HG03565 (cell line): ENCODE data around the gene RHBDL1.
"Not testable (repeated sequence)": the region's sequence is repeated elsewhere in the genome, so short reads cannot be mapped to it uniquely, and the experiment has no call there.

Source experiments
- ATAC-seq: cut with Tn5 transposase; IDR thresholded peaks from one replicate; pipeline ENCODE4 v1.9.1; 2021; ENCODE audit warnings: mild to moderate bottlenecking, moderate library complexity; ENCODE audit not compliant: unreplicated experiment

Gene RHBDL1

DNA sequence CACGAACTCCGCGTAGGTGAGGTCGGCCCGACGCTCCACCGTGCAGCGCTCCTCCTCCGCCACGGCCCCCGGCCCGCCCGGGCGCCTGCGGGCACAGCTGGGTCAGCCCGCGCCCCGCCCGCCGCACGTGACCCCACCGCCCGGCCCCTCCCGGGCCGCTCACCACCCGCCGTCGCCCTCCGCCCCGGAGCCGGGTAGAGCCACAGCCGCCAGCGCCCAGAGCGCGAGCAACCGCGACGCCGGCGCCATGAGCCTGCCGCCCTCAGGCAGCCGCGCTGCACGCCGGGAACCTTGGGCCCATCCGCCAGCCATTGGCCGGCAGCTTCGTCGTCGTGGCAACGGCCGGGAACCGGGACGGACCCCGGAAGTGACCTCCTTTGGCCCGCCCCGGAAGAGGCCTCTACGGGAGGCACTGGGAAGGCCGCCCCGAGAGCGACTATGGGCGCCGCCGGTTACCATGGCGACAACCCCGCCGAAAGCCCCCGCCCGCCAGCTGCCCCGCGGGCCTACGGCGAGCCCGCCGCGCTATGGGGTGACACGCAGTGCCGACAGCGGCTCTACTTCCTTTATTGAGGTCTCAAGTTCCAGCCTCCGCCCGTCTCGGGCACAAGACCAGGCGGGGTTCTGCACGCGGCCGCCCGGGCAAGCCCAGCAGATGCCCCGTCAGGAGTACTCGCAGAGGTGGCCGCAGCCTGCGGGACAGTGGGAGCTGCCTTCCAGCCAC is 8.8 kb downstream of the RHBDL1 start, which contains the start of gene JMJD8:
Gene JMJD8 (minus strand): TSS at position 264 of the 724 bp plus-strand sequence. CDS start 15 bp downstream, at position 249.
- ATAC-seq: peak; percentile 61

DNA sequence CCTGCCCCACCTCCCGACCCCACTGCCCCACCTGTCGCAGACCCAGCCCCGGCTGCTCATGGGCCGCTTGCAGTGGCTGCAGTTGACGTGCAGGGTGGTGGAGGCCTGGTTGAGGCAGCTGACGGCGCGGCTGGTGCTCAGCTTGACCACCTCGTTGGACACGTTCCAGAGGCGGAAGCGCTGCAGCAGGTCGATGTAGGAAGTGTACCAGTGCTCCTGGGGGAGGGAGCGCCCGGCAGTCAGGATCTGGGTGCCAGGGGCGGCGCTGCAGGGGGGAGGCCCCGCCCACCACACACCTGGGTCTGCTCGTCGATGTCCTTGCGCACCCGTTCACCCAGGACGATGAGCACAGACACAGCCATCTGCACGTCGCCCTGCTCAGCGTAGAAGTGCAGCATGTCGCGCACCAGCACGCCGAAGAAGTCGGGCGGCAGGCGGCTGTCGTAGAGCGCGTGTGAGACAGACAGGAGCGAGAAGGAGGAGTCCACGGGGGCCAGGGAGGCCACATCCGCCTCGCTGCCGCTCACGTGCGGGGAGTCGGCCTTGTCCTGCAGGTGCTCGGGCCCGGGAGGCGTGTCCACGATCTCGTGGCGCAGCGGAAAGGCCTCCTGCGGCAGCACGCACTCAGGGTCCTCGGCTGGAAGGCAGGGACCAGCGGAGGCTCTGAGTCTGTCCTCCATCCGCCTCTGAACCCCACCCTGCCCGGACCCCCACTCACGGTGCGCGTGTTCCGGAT is 9.7 kb downstream of the RHBDL1 start:
- no peak for ATAC-seq

DNA sequence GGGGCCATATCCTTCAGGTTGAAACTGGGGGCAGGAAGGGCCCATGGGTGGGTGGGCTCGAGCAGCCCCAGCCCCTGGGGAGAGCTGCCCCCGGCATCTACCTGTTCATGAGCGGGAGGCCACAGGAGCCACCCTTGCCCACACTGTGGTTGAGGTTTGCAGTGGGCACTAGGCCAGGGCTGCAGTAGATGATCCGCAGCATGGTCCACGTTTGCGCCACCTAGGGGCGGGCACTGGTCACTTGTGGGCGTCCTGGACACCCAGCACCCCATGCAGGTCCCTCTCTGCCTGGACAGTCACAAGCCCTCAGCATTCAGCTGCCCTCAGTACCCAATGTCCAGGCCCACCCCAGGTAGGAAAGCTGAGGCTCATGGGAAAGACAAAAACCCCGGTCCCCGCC is 10.5 kb downstream of the RHBDL1 start:
- ATAC-seq: no peak

DNA sequence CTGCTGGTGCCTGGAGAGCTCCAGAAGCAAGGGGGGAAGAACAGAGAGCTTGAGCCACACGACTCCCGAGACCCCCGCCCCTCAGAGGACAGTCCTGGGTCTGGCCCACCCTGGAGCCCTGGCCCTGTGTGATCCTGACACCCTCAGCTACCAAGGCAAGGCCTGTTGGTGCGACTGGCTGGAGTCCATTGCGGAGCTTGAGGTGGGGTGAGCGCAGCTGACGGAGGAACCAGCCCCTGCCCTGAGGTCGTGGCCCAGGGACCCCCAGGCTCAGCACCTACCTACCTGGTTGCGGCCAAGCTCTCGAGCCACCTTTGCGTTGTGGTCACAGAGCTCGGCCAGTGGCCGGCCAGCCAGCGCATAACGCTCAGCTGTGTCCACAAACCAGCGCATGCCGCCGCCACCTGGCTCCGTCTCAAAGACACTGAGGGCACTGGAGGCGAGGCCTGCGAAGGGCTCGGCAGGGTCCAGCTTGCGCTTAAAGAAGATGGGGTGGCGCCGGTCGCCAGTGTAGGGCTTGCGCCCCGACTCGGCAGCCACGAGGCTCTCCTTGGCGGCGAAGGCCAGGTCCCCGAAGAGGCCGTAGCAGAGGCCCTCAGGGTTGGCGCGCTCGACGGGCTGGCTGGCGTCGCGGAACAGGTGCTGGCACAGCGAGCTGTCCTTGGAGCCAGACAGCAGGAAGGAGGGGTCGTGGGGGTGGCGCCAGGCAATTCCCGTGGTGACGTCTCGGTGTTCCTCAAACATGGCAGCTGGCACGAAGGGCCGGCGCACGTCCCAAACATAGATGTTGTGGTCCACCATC is 11.2 kb downstream of the RHBDL1 start:
- no peak for ATAC-seq

DNA sequence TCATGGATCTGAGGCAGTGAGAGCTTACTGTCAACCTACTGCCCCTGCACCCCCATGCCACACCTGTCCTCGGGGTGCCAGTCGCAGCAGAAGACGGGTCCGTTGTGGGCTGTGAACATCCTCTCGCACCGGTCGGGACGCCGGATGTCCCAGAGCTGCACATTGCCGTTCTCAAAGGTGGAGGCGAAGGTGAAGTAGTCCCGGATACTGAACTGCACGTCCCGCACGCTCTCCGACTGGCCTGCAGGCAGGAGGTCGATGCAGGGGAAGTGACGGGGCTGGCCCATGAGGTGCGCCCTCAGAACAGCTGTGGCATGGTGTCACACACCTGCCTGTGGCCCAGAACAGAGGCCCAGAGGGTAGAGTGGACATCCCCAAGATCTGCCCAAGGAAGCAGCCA is 12.0 kb downstream of the RHBDL1 start:
- ATAC-seq: no peak

DNA sequence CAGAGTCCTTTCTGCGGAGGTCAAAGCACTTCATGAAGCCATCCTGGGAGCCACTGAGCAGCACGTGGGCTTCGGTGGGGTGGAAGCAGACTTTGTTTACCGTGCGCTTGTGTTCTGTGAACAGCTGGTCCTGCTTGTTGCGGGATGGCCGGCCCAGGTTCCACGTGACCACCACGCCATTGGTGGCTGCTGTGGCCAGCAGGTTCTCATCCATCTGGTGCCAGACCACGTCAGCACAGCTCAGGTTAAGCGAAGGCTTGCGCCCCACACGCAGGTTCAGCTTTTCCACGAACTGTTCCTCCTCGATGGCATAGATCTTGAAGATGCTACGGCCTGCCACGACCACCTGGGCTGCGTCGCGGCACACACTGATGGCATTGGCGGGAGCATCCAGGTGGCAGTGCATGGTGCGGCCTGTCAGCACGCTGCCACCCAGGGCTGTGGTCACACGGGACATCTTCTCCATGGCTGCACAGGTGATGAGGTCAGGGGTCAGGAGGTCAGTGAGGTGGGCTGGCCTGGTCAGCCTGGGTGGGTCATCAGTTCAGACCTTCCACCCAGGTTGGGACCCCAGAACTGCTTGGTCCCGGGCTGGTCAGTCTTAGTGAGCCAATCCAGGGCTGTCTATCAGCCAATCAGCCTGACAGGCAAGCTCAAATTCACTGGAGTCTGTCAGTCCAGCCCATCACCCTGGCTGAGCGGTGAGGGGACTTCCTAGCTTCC is 13.9 kb downstream of the RHBDL1 start:
- no peak for ATAC-seq

DNA sequence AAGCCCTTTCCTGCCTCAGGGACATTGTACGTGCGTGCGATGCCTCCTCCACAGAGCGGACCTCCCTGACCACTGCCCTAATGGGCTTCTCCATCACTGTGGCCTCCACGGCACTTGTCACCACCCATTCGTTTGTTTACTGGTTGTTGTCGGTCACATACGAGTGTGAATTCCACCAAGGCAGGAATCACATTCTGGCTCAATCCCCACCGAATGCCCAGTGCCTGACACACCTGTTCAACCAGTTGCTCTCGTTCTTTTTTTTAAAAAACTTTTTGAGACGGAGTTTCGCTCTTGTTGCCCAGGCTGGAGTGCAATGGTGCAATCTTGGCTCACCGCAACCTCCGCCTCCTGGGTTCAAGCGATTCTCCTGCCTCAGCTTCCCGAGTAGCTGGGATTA is 15.8 kb downstream of the RHBDL1 start:
- not testable (repeated sequence) for ATAC-seq

DNA sequence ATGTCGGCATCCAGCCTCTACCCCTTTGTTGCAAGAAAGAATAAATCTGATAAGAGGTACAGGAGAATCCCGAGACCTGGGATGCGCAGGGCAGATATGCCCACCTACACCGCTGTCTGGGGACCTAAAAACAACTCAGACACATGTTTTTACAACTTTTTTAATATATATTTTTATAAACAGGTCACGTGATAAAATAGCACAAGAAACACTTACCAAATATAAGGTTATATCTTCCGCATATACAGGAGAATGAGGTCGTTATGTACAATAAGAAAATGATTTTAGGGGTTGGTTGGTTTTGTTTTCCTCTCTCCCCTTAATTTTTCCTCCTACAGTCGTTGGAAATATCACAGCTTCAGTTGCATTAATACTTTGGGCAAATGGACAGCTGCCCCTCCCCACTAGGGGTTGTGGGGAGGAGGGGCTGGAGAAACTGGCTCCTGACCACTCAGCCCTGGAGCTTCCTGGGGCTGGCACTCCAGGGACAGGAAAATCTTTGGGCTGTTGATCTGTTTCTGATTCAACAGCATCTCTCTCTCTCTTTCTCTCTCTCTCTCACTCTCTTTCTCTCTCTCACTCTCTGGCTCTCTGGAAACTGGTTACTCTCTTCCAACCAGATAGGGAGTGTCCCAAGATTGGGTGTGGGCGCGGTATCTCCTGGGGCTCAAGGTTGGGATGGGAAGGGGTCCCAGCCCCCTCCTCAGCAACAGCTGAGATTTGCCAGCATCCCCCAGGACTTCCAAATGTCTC is 17.1 kb downstream of the RHBDL1 start:
- ATAC-seq: no peak

DNA sequence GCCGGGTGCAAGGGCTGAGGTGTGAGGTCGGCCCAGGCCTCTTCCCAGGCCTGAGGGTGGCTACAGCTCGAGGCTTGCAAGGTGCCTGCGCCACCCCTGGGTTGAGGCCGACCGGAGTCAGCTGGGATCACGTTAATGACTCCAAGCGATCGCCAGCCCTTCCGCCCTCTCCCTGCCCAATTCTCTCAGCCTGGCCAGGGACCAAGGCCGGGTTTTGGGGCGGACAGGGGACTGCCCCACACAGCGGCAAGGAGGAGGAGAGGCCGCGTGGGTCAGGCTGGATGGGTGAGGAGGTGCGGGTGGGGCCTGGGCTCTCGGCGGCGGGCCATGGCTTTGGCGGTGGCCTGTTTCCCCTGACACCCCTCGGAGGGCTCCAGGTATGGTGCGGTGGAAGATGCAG is 17.9 kb downstream of the RHBDL1 start:
- no peak for ATAC-seq

DNA sequence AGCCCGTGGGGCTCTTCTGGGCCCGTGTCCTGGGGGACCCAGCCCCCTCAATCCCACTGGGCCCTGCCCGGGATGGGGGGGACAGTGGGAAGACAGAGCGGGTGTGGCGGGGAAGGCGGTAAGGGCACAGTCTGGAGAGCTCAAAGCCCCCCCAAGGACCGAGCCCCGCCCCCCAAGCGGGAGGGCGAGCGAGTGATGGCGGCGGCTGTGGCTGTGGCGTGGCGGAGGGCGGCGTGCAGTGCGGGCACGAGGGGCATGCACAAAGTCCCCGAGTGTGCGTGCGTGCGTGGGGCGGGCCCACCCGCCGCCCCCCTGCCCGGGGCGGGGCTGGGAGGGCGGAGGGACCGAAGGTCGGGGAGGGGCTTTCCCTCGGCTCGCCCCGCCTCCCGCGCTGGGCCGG is 18.3 kb downstream of the RHBDL1 start:
- ATAC-seq: no peak

DNA sequence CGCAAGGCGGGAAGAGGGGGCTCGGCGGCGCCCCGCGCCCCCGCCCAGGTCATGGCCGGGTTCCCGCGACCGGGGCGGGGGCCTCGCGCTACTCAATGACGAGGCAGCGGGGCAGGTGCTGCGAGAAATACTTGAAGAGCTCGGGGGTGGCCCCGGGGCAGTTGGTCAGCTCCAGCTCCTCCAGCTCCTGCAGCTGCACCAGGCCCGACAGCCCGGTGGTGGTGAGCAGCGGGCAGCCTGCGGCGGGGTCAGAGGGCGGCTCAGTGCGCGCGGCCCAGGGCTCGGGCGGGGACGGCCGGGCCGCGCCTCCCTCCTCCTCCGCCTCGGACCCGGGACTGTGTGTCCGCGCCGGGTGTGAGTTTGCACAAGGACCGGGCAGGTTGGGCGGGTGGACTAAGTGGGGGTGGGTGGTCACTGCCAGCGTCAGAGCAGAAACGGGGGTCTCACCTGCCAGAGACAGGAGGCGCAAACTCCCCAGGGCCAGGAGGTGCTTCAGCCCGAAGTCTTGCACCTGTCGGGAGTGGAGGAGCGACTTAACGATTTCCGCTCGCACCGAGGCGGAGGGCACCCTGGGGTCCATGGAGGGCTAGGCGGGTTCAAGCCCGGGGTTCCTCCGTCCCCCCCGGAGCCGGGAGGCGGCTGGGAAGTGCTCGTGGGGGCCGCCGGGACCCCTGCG is 18.9 kb downstream of the RHBDL1 start:
- ATAC-seq: no peak

DNA sequence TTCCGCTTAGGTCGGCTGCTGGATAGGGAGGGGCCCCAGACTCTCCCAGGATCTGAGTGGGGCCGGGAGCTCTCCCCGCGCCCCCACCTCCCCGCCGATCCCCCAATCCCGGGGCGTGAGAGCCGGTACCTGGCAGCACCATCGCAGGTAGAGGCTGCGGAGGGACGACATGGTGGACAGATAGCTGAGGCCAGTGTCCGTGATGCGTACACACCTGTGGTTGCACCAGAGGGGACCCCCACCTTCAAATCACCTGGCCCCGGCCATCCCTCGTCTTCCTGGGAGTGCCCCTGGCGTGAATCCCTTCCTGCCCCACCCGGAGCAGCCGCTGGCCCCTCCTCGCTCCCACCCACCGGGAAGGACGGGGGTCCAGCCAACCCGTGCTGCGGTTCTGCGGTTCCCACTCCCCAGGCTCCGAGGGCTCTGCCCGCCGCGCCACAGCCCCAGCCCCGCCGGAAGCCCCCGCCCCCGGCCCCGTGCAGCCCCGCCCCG is 19.4 kb downstream of the RHBDL1 start:
- ATAC-seq: no peak

DNA sequence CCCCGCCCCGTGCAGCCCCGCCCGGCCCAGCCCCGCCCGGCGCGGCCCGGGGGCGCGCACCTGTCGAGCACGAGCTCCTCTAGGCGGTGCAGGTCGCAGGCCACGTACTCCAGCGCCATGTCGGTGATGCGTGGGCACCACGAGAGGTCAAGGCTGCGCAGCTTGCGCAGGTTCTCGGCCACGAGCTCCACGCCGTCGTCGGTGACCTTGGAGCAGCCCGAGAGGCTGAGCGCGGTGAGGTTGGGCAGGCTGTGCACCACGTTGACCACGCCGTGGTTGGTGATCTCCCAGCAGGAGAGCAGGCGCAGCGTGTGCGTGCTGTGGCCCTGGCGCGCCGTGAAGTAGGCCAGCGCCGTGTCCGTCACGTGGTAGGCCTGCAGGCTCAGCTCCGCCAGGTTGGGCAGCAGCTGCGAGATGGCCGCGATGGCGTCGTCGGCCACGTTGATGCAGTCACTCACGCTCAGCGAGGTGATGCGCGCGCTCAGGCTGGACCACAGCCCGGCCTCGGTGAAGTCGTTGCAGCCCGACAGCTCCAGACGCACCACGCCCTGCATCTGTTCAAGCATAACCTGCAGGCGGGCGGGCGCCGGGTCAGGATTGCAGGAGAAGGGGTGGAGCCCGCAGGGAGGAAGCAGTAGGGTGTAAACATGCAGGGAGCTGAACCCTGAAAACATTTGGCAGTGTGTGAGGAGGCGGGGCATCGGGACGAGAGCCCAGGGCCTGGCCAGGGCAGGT is 20.1 kb downstream of the RHBDL1 start:
- ATAC-seq: no peak

DNA sequence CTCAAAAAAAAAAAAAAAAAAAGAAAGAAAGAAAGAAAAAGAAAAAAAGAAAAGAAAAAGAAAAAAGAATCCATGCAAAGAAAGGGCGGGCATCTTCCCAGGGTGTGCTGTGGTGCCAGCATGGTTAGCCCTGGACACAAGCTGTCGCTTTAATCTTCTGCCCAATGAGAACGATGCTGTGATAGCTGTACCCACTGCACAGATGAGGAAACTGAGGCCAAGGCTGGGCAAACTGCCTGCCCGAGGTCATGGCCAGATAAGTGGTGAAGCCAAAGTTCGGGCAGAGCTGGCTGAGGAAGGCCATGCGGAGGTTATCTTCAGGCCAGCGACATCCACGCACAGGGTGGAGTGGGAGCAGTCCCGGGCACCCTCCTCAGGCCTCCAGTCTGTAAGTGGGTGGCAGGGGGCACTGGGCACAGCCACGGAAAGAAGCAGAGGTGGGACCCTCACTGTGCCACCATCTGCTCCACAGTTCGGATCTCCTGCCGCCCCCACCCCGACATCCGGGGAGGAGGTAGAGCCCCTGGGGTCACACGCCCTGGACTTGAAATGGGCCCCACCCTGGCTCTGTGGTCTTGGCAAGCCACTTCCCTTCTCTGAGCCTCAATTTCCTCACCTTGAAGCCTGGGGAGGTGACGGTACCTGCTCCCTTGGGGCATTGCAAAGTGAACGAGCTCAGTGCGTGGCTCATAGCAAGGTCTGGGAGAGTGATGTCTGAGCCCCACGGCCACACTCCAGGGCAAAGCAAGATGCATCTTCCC is 23.6 kb downstream of the RHBDL1 start:
- ATAC-seq: no peak

DNA sequence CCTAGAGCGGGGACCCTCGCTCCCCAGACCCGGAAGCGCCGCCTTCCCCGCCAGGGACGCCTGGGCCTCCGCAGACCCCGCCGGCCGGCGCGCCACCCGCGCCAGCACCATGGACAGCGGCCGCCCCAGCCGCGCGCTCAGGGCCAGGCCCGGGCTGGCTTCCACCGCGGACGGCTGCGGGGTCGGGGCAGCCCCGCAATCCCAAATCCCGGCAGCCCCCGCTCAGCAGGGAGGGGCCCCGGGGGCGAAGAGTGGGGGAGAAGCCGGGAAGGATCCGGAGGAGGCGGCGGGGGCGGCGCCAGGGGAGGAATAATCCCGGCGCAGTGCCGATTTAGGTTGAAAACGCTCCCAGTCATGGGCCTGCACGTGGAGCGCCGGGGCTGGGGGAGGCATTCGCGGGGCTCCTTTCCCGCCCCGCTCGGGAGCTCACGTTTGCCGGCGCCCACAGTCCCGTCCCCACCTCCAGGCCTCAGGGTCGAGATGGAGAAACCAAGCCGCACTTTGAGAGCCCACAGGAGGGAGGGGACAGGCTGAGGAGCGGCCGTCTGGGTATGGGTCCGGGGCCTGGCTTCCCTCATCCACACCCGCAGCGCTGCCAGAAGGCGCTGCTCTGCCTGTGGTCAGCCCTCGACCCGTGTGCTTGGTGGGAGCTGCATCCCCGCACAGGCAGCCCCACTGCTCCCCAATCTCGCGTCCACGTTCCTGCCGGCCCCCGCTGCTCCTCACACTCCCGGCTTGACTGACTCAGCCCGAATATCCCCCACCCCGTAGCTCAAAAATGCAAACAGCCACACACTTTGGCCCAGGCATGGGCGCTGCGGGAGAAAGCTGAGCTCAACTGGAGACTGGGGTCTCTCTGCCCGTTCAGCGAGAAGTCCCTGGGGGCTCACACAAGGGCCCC is 25.5 kb downstream of the RHBDL1 start:
- ATAC-seq: no peak

DNA sequence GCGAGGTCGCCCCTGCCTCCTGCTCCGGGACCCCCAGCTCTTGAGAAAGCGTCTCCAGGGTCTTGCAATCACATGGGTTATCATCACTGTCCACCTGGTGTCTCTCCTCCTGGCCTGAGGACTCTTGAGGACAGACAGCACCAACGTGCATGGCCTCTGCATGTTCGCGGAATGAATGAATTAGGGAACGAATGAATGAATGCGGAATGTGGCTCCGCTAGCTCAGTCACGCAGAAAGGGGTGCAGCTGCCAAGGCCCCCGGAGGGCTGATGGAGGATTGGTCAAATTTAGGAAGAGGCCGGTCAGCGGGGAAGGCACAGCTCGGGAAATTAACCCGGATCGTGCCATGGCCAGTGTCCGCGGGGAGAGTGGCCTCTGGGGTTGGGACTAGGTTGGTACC is 26.9 kb downstream of the RHBDL1 start:
- ATAC-seq: no peak

DNA sequence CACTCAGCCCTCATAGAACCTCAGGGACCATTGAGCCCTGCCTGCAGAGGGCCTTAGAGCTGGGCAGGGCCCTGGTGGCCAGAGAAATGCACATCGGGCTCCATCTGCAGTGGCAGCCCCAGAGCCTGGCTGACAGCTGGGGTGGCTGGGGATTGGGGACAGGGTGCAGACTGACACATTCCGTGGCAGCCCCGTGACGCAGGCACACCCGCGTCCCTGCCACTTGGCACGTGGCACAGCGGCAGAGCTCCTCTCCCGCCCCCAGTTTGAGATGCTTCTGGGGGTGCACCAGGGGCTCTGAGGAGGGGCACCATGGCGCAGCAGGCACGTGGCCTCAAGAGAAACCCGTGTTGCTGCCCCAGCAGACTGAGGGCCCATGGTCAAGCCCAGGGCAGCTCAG is 27.9 kb downstream of the RHBDL1 start:
- no peak for ATAC-seq
